Activated CD8-positive, alpha-beta memory T cell treated with anti-CD3 and anti-CD28 coated beads for 48 hours (primary cell): ENCODE results near the gene PEX13.
A peak's percentile ranks its signal among the peaks of the same experiment; 100 is the strongest.
"Not testable (repeated sequence)": the region's sequence is repeated elsewhere in the genome, so short reads cannot be mapped to it uniquely, and the experiment has no call there.

Source experiments
- DNase-seq, 3 experiments: peaks; one replicate each; pipeline ENCODE4 v3.0.0-alpha.2; 2020; ENCODE audit warnings: low read depth in 2 of 3, low spot score in 2 of 3

PEX13 gene

GRCh38 chr2:61006486-61007105 is 10.9 kb upstream of the PEX13 start:
- no peak for DNase-seq

GRCh38 chr2:61009355-61009754 is 8.2 kb upstream of the PEX13 start:
- DNase-seq: no peak

GRCh38 chr2:61011678-61012077 is 5.8 kb upstream of the PEX13 start:
- no peak for DNase-seq

GRCh38 chr2:61012303-61012702 is 5.2 kb upstream of the PEX13 start:
- DNase-seq: peak in 1 of 3 experiments; percentile 2

GRCh38 chr2:61013382-61013781 is 4.1 kb upstream of the PEX13 start:
- DNase-seq: no peak

- no peak for DNase-seq
Observed at GRCh38 chr2:61014763-61015162, 2.8 kb upstream of the PEX13 start.

GRCh38 chr2:61015976-61016375 is 1.5 kb upstream of the PEX13 start:
- DNase-seq: no peak

GRCh38 chr2:61016392-61017002 is 1.0 kb upstream of the PEX13 start:
- peak in 2 of 3 experiments; percentile 3 to 24 for DNase-seq

GRCh38 chr2:61017003-61017555 is 441 bp upstream of the PEX13 start:
- peak; percentile 38 to 71 (median 55) for DNase-seq

GRCh38 chr2:61018318-61018755 is 817 bp downstream of the PEX13 start:
- DNase-seq: no peak

- no peak for DNase-seq
Observed at GRCh38 chr2:61018798-61019197, 1.3 kb downstream of the PEX13 start.

- no peak for DNase-seq
Observed at GRCh38 chr2:61021228-61021660, 3.7 kb downstream of the PEX13 start.

- DNase-seq: no peak
Observed at GRCh38 chr2:61023670-61024069, 6.2 kb downstream of the PEX13 start.

- DNase-seq: no peak
Observed at GRCh38 chr2:61029533-61029932, 12.0 kb downstream of the PEX13 start.

GRCh38 chr2:61034592-61034991 is 17.1 kb downstream of the PEX13 start:
- not testable (repeated sequence) for DNase-seq

GRCh38 chr2:61036643-61037042 is 19.1 kb downstream of the PEX13 start:
- DNase-seq: not testable (repeated sequence)

- DNase-seq: no peak
Observed at GRCh38 chr2:61042807-61043206, 25.3 kb downstream of the PEX13 start.

- no peak for DNase-seq
Observed at GRCh38 chr2:61044636-61045035, 27.1 kb downstream of the PEX13 start.

GRCh38 chr2:61045226-61045625 is 27.7 kb downstream of the PEX13 start:
- no peak for DNase-seq

GRCh38 chr2:61045999-61046398 is 28.5 kb downstream of the PEX13 start:
- no peak for DNase-seq

GRCh38 chr2:61055557-61055956 is 38.0 kb downstream of the PEX13 start:
- no peak for DNase-seq

- no peak for DNase-seq
Observed at GRCh38 chr2:61057562-61057961, 40.0 kb downstream of the PEX13 start.

- DNase-seq: no peak
Observed at GRCh38 chr2:61059382-61059781, 41.9 kb downstream of the PEX13 start.
